ENCODE results near the gene EPS8.

Gene EPS8

GRCh38 chr12:15789220-15790171, at the start of gene EPS8:
Gene EPS8, minus strand, starts transcription at chr12:15789388. Its CDS starts 106,437 bp downstream, at chr12:15682951.
- peak; percentile 79 for DNase-seq

GRCh38 chr12:15837141-15837790, 48.1 kb upstream of the EPS8 start:
- DNase-seq = no peak

- no peak for DNase-seq
Measured at GRCh38 chr12:15834575-15834974, 45.4 kb upstream of the EPS8 start.

GRCh38 chr12:15831315-15831978, 42.3 kb upstream of the EPS8 start:
- no peak for DNase-seq

- no peak for DNase-seq
Measured at GRCh38 chr12:15830538-15830937, 41.4 kb upstream of the EPS8 start.

- DNase-seq = no peak
Measured at GRCh38 chr12:15829949-15830348, 40.8 kb upstream of the EPS8 start.

- no peak for DNase-seq
Measured at GRCh38 chr12:15829255-15829654, 40.1 kb upstream of the EPS8 start.

GRCh38 chr12:15827136-15827535, 37.9 kb upstream of the EPS8 start:
- DNase-seq = no peak

- no peak for DNase-seq
Measured at GRCh38 chr12:15824516-15824915, 35.3 kb upstream of the EPS8 start.

GRCh38 chr12:15823360-15824128, 34.4 kb upstream of the EPS8 start:
- DNase-seq = no peak

GRCh38 chr12:15819644-15820437, 30.7 kb upstream of the EPS8 start:
- DNase-seq = no peak

- DNase-seq = no peak
Measured at GRCh38 chr12:15818418-15818817, 29.2 kb upstream of the EPS8 start.

- DNase-seq = no peak
Measured at GRCh38 chr12:15815730-15816129, 26.5 kb upstream of the EPS8 start.

GRCh38 chr12:15811214-15812127, 22.3 kb upstream of the EPS8 start:
- no peak for DNase-seq

GRCh38 chr12:15808652-15809051, 19.5 kb upstream of the EPS8 start:
- DNase-seq = no peak

GRCh38 chr12:15808250-15808649, 19.1 kb upstream of the EPS8 start:
- DNase-seq = no peak

- no peak for DNase-seq
Measured at GRCh38 chr12:15806826-15807225, 17.6 kb upstream of the EPS8 start.

- no peak for DNase-seq
Measured at GRCh38 chr12:15801770-15802744, 12.9 kb upstream of the EPS8 start.

GRCh38 chr12:15800278-15800677, 11.1 kb upstream of the EPS8 start:
- no peak for DNase-seq

- no peak for DNase-seq
Measured at GRCh38 chr12:15797818-15798217, 8.6 kb upstream of the EPS8 start.

Data from MV-4-11 (cell line).